ENCODE results near the gene ERC2.

DNA sequence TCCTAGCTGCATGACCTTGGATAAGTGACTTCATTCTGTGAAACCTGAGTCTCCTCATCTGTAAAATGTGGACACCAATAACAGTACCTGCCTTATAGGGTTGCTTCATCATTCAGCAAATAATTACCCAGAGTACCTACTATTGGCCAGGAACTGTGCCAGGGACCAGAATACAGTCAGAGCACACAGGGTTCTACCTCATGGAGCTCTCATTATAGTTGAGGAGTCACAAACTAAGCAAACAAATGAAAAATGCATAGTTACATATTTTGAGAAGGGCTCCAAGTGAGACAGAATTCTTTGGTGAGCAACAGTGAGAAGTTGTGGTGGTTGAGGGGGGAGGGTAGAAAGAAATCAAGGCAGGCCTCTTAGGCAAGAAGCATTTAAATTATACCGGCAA is 672.5 kb downstream of the ERC2 start:
- TF ChIP-seq, protein P1, sequence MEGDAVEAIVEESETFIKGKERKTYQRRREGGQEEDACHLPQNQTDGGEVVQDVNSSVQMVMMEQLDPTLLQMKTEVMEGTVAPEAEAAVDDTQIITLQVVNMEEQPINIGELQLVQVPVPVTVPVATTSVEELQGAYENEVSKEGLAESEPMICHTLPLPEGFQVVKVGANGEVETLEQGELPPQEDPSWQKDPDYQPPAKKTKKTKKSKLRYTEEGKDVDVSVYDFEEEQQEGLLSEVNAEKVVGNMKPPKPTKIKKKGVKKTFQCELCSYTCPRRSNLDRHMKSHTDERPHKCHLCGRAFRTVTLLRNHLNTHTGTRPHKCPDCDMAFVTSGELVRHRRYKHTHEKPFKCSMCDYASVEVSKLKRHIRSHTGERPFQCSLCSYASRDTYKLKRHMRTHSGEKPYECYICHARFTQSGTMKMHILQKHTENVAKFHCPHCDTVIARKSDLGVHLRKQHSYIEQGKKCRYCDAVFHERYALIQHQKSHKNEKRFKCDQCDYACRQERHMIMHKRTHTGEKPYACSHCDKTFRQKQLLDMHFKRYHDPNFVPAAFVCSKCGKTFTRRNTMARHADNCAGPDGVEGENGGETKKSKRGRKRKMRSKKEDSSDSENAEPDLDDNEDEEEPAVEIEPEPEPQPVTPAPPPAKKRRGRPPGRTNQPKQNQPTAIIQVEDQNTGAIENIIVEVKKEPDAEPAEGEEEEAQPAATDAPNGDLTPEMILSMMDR (IDR thresholded peaks at IDR 0.05): no peak
- no peak for TF ChIP-seq POLR2A (IDR thresholded peaks at IDR 0.05)
- TF ChIP-seq POLR2AphosphoS5 (IDR thresholded peaks at IDR 0.05): no peak

All from breast epithelium (tissue), 3 donors.